ENCODE measurements around the gene BCO2.
"Not testable (repeated sequence)": the region's sequence is repeated elsewhere in the genome, so short reads cannot be mapped to it uniquely, and the experiment has no call there.

BCO2 gene

DNA sequence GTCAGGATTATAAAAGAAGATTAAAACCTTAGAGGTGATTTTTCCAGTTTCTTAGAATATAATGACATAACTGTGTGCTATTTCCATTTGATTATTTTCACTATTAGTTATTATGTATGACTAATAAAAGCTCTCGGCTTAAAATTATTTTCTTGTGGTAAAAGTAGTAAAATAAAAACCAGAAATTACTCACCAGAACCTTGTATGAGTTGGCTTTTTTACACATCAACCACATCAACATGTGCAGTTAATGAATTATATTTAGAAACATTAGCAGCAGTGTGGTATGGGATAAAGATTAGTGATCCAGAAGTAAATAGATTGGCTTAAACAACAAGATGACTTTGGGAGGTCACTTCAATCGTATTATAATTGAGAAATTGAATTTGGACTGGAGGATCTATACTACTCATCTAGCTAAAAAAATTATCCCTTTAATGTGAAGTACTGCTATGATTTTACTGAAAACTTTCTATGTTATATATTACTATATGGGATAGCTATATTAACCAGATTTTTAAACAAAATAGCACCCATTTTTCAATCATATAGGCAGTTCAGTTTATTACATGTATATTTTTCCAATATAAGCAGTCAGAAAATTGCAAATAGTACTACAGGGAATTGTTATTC, 2.8 kb upstream of the BCO2 start:
- DNase-seq = no peak

DNA sequence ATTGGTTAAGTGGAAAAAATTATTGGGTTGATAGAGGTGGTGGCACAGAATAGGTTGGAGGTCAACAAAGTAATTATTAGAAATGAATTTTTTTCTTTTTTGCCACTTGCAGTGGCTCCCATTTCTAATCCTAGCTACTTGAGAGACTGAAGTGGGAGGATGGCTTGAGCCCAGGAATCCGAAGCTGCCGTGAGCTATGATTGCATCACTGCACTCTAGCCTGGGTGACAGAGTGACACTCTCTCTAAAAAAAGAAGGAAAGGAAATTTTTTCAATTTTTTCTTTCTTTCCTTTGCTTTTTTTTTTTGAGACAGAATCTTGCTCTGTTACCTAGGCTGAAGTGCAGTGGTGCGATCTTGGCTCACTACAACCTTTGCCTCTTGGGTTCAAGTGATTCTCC, 2.2 kb upstream of the BCO2 start:
- DNase-seq = no peak

DNA sequence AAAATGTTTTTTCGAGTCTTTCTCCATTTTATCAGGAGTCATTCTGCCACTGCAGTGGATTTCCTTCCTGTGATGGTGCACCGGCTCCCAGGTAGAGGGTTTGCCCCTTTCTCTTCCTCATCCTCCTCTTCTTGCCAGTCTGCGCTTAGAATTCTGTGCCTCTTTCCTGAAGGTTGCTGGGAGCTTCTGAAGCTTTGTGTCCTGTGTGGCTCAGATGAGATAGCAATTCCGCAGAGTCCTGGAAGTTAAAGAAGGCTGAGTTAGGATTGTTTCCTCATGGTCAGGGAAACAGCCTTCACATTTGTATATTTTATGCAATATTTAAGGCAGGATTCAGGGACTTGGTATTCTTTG, 264 bp downstream of the BCO2 start:
- no peak for DNase-seq

DNA sequence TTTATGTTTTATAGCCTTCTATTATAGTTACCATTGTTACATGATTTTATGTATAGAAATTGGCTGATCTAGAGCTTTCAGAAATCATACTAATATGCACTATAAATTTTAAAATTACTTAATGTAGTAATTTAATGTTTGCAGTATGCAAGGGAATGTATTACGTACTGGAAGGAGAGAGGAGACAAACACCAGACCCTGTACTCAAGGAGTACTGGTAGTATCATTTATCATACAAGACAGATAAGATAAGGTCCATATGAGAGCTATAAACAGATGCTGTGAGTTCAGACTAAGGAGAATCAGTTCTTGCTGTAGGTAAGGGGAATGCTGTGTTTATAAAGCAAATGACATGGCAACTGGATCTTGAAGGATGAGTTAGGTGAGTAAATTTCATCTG, 765 bp downstream of the BCO2 start:
- no peak for DNase-seq

DNA sequence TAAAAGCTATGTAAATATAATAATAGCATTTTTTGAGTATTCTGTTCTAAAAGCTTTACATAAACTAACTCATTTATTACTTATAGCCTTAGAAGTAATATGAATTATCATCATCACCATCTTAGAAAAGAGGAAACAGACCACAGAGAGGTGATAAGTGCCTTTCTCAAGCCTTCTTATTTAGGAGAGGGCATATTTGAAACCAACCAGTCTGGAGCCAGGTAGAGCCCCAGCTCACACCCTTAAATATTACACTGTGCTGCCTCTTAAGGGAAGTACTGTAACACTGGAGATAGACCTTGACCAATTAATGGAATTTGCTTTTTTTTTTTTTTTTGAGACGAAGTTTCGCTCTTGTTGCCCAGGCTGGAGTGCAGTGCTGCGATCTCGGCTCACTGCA, 2.3 kb downstream of the BCO2 start:
- no peak for DNase-seq

DNA sequence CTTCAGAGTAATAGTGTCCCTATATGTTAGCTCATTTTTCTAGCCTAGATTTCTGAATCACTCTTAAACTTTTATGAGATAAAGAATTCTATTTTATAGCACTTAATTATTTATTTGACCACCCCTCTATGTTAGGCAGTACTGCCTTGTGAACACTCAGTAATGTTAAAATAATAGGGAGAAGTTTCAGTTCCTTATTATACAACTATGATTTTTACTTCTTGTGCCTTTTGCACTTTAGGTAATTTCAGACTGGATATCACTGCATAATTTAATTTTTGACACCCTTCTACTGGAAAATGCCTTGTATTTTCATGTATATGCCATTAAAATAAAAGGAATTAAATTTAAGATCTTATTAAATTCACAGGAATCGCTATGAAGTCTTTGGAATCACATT, 3.1 kb downstream of the BCO2 start:
- no peak for DNase-seq

DNA sequence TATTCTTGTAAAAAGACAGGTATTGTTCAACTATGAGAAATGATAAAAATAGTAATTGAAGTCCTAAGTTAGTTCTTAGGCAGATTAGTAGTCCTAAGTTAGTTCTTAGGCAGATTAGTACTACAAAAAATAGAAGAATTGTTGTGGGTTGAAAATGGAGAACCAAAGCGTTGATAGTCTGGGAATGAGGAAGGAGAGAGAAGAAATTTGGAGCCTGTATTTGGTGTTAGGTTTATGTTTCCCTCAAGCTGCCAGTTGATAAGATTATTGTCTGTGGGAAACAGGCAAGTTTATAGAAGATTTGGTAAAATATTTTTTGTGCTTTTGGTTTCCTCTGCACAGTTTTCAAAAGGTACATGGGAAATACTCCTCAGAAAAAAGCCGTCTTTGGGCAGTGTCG, 3.6 kb downstream of the BCO2 start:
- peak in 1 of 2 donors; percentile 29 for DNase-seq

DNA sequence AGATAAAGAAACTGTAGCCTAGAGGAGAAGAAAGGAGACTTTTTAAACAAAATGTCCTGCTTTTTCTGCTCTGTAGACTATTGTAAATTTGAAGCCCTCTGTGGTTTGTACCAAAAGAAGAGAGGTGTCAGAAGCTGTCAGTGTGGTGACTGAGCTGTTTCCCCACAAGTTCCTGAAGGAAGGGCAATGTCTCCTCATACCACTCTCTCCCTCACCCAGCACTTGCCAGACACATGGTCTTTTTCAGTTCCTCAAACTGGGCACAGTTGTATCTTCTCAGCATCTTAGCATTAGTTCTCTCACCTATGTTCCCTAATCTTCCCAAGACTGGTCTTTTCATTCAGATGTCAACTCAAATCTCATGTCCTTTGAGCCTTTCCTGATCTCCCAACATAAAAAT, 4.3 kb downstream of the BCO2 start:
- DNase-seq = peak; percentile 52 to 54

DNA sequence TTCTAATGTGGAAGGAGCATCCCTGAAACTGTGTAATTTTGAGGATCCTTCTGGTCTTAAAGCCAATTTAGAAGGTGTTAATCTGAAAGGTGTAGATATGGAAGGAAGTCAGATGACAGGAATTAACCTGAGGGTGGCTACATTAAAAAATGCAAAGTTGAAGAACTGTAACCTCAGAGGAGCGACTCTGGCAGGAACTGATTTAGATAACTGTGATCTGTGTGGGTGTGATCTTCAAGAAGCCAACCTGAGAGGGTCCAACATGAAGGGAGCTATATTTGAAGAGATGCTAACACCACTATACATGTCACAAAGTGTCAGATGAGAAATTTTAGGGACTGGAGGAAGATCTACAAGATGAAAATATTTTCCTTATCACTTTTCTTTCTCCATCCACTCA, 7.6 kb downstream of the BCO2 start:
- DNase-seq = no peak

DNA sequence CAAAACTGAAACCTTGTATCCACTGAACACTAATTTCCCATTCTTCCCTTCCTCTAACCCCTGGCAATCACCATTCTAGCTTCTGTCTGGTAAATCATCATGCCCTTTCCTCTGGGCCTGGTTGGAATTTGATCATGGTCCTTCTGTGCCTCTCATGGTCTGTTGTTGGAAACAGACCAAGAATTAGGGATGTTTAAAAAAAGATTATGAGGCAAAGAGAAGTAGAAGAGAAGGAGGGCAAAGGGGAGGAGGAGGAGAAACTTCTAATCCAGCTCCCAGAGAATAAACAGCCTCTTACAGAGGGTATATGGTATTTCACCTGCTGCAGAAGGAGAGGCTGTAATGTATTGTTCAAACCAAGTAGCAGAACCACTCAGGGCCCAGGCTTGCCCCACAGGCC, 10.6 kb downstream of the BCO2 start:
- no peak for DNase-seq

DNA sequence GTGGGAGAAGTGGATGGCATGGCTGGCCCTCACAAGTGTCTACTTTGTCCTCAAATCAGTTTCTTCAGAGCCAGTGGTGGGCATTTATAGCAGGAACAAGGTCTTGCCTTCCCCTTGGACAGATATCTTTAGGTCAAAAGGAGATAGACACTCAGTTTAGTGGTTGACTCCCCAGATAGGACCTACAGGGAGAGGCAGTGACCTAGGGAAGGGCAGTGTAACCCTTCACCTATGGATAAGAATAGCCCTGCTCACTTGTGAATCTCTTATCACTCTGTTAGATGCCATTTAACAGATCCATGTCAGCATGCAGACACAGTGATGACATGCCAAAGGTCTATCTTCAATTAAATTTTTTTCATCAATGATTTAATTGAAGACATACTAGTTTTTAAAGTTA, 11.0 kb downstream of the BCO2 start:
- DNase-seq = no peak

DNA sequence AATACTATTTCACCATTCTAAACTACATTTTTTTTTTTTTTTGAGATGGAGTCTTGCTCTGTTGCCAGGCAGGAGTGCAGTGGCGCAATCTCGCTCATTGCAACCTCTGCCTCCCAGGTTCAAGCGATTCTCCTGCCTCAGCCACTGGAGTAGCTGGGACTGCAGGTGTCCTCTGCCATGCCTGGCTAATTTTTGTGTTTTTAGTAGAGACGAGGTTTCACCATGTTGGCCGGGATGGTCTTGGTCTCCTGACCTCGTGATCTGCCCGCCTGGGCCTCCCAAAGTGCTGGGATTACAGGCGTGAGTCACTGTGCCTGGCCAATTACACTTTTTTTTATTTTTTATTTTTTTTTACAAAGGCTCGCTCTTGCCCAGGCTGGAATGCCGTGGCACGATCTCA, 19.8 kb downstream of the BCO2 start:
- not testable (repeated sequence) for DNase-seq

DNA sequence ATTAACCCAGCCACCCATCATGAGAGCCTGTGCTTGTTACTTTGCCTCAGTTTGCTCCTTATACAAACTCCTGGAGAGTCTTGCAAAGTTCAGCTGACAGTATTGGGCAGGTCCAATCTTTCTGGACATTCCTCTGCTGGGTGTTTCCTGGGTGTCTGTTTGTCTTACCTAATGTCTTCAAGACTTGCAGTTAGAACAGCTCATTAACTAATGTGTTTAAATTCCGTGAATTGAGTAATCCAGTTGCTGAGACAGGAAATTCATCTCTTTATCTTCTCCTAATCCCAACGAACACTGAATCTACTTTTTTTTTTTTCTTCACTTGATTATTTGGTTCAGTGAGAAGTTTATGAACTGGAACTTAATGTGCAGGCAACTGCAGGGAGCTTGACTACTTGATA, 20.6 kb downstream of the BCO2 start:
- no peak for DNase-seq

DNA sequence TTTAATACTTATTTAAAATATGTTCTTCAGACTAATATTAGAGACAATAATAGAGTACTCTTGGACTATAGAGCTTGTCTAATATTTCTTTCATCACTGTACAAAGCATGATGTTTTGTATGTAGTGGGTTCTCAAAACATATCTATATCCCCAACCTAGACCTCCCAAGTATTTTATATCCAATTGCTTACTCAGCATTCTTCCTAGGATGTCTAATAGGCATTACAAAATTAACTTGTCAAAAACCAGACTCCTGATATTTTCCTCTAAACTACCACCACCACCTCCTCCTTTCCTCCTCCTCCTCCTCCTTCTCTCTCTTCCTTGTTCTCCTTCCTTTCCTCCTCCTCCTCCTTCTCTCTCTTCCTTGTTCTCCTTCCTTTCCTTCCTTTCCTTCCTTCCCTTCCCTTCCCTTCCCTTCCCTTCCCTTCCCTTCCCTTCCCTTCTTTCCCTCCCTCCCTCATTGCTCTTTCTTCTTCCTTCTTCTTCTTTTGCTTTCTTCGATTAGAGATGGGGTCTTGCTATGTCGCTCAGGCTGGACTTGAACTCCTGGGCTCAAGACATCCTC, 21.3 kb downstream of the BCO2 start:
- no peak for DNase-seq

DNA sequence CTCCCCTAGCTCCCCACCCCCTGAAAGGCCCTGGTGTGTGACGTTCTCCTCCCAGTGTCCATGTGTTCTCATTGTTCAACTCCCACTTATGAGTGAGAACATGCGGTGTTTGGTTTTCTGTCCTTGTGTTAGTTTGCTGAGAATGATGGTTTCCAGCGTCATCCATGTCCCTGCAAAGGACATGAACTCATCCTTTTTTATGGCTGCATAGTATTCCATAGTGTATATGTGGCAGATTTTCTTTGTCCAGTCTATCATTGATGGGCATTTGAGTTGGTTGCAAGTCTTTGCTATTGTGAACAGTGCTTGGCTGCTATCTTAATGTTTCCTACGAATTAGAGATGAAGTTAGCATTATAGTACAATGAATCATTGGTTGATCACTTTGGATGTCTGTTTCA, 23.8 kb downstream of the BCO2 start:
- DNase-seq = not testable (repeated sequence)

DNA sequence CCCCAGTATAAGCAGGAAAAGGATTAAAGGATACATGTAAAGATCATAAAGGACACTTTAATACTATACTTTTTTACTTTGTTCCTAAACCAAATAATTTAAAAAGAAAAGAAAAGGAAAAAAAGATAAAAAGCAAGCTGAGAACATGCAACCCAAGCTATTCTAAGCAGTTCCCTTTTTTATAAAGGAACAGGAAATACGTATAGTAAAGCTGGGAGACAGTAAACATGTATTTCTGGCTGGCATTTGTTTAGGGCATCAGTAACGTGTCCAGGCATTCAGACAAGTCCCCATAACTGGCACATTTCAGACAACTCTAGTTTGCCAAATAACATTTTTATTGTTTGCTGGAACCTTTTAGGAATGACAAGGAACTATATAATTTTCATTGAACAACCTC, 24.9 kb downstream of the BCO2 start:
- DNase-seq = no peak

DNA sequence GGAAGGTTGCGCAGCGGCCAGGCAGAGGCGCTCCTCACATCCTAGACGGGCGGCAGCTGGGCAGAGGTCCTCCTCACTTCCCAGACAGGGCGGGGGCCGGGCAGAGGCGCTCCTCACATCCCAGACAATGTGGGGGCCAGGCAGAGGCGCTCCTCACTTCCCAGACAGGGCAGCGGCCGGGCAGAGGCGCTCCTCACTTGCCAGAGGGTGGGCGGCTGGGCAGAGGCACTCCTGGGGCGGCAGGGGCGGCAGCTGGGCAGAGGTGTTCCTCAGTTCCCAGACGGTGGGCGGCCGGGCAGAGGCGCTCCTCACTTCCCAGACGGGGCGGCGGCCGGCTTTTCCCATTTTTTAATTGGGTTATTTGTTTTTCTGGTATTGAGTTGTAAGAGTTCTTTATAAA, 30.8 kb downstream of the BCO2 start:
- DNase-seq = no peak

DNA sequence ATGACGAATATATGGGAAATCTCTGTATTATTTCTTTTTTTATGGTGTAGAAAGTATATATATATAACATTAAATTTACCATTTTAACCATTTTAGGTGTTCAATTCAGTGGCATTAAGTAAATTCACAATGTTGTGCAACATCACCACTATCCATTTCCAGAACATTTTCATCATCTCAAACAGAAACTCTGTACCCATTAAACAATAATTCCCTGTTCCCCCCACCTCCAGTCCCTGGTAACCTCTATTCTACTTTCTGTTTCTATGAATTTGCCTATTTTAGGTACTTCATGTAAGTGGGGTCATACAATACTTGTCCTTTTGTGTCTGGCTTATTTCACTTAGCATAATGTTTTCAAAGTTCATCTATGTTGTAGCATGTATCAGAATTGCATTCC, 35.6 kb downstream of the BCO2 start:
- no peak for DNase-seq

DNA sequence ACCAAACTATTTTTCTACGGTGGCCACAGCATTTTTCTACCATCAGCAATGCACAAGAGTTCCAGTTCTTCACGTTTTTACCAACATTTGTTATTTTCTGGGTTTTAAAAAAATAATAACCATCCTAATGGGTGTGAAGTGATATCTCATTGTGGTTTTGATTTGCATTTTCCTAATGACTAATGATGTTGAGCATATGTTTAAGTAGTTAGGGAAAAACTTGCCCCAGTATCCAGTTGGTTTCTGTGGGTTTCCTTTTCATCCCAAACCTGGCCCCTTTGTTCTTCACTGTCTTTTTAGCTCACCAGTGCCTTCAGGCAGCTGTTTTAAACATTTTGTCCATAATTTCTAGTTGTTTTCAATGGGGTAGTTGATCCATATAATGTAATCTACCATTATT, 36.2 kb downstream of the BCO2 start:
- no peak for DNase-seq

DNA sequence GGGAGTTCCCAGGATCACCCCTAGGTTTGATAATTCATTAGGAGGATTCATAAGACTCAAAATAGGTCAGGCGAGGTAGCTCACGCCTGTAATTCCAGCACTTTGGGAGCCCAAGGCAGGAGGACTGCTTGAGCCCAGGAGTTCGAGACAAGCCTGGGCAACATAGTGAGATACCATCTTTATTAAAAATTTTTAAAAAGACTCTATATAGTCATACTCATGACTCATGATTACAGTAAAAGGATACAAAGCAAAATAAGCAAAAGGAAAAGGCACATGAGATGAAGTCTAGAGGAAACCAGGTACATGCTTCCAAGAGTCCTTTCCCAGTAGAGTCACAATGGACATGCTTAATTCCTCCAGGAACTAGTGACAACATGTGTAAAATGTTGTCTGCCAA, 37.0 kb downstream of the BCO2 start:
- DNase-seq = no peak

DNA sequence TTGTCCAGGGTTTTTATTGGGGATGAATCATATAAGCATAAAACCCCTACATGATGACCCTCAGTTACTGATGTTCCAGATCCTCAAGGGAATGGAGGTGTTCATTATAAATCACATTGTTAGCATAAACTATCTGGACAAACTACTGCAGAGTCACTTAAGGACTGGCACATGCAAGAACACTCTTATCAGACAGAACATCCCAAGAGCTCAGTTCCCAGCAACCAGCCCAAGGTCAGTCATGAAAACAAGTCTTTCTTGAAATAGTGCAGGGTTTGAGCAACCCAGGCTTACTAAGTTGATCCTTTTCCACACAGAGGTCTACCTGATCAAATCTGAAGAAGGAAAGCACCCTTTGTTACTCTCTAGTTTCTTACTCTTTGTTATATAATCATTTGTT, 37.4 kb downstream of the BCO2 start:
- no peak for DNase-seq

DNA sequence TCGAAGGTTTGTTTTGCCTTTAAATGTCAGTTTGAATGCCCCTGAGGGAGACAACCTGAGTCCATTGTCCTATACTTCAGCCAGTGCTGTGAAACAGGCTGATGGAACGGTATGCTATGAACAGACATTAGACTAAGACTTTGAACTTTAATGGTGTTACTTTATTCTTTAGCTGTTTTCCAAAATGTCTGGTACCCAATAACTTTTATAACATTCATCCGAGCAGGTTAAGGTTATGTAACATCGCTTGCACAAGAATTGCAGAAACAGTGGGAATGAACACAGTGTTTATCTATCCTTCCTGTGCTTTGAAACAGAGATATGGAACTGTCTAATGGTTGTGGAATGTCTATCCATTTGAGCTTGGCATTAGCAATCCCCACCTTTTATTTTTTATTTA, 38.4 kb downstream of the BCO2 start:
- no peak for DNase-seq

DNA sequence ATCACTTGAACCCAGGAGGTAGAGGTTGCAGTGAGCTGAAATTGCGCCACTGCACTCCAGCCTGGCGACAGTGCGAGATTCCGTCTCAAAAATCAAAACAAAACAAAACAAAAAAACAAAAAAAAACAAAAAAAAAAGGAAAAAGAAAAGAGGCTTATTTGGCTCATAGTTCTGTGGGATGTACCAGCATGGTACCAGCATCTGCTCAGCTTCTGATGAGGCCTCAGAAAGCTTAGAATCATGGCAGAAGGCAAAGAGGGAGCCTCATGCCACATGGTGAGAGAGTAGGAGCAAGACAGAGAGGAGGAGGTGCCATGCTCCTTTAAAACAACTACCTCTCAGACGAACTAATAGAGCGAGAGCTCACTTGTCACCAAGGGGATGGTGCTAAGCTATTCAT, 40.3 kb downstream of the BCO2 start:
- no peak for DNase-seq

DNA sequence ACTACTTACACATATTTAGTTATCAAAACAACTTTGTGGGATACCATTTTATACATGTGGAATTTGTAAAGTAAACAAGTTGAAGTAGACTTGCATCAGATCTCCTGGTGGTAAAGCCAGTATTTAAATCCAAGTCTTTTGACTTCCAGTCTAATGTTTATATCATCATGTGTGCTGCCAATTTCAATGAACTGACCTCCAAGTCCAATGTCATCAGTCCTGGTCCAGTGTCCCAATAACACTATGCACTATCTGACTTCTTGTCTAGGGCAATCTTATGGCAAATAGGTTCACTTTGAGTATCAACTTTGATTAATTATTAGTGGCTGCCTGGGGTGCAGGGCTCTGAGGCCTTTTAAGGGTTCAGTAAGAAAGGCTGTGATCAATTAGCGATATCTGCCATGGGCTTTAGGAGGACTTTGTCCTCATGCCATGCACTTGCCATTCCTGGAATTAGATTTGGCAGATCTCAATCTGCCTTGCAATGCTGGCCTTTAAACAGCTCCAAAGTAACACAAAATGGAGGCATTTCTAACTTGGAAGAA, 41.3 kb downstream of the BCO2 start:
- DNase-seq = no peak
